Measurements from ENCODE around the gene ACTN1.
A peak's percentile ranks its signal among the peaks of the same experiment; 100 is the strongest.

Gene ACTN1

DNA sequence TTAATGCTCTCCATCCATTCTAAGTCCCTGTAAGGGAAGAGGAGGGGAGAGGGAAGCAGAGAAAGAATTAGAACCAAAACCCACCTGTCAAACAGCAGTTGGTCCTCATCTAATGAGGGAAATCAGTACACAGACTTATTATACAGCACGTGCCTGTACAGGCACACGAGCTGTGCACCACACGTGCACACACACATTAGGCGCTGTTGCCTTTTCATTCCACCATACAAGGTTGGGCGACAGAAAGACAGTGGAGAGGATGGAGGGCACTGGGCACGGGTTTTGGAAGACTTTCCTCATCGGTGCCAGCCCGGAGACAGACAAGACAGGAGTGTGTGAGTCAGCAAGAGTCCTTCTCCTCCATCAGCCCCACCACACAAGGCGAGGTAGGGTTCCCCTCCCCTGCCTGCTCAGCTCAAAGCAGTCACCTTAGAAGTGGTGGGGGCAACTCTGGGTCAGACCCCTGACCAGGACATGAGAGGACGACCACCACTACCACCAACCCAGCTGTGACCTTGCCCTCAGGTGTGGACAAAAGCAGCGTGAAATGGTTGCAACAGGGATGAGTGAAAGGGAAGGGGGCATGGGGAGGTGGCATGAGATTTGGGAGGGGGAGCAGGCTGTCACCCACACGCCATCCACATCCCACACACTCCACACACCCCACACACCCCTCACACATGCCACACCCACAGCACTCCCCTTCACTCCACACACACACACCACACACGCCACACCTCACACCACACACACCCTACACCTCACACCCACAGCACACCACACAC is 80.7 kb downstream of the ACTN1 start:
- peak overlapping the region; percentile 84 for H3K27ac Mint-ChIP-seq
- H3K36me3 Mint-ChIP-seq (ENCODE audit: low read depth) = peaks cover 82% of the 10 kb centered on the region

DNA sequence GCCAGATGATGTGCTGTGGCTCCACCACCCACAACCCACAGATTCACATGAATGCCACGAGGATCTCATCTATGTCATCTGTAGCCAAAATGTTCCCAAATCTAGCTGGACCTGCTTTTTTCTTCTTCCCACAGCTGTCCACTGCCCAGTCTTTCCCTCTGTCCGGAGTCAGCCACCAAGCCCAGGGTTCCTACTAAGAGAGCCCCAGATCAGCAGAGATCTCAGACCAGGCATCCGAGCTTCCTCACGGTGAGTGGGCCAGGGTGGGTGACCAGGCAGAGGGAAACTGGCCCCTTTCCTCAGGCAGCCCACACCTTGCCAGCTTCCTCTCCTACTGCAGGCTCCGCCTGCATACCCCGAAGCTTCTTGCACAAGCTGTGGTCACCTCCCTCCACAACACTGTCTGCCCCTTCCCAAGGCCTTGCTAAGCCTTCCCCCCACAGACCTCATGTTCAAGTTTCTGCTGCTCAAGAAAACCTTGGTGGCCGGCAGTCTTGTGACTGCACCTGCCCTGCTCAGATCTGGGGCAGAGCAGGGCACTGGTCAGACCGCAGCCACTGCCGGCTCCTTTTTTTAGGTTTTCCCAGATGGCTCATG is 81.4 kb downstream of the ACTN1 start:
- H3K36me3 Mint-ChIP-seq (ENCODE audit: low read depth) = peaks cover 82% of the 10 kb centered on the region
- H3K4me3 Mint-ChIP-seq = no peak overlapping the region
- H3K9me3 Mint-ChIP-seq = no peaks in the 10 kb centered on the region
- peaks cover 32% of the 10 kb centered on the region for H3K4me1 Mint-ChIP-seq (ENCODE audit: low read depth)
- peak overlapping the region; percentile 84 for H3K27ac Mint-ChIP-seq
- DNase-seq = no peak
- no peaks in the 10 kb centered on the region for H3K27me3 Mint-ChIP-seq

More for the DNA sequence above, 80.7 kb downstream of the ACTN1 start:
- no peaks in the 10 kb centered on the region for H3K9me3 Mint-ChIP-seq
- no peak for DNase-seq
- H3K4me3 Mint-ChIP-seq = no peak overlapping the region
- H3K4me1 Mint-ChIP-seq (ENCODE audit: low read depth) = peaks cover 32% of the 10 kb centered on the region
- H3K27me3 Mint-ChIP-seq = no peaks in the 10 kb centered on the region

DNA sequence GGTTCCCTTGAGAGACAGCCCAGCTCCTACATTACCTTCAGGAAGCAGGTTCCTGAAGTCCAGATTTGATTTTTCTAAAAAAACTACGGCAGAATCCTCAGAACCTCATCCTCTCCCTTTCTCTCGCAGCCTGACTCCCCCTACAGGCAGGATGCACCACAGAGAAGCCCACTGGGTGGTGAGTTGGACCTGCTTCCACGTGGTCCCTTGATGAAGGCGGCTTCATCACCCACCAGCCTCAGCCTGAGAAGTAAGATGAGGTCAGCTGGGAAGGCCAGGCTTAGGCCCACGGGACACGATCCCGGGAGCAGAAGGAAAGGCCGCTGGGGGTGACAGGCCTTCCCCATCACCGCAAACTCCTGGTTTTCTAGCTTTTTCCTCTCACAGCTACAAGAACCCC is 83.0 kb downstream of the ACTN1 start:
- no peak overlapping the region for H3K27ac Mint-ChIP-seq
- no peak overlapping the region for H3K4me3 Mint-ChIP-seq
- DNase-seq = no peak
- H3K36me3 Mint-ChIP-seq (ENCODE audit: low read depth) = peaks cover 81% of the 10 kb centered on the region
- no peaks in the 10 kb centered on the region for H3K9me3 Mint-ChIP-seq
- no peaks in the 10 kb centered on the region for H3K27me3 Mint-ChIP-seq
- peaks cover 32% of the 10 kb centered on the region for H3K4me1 Mint-ChIP-seq (ENCODE audit: low read depth)

DNA sequence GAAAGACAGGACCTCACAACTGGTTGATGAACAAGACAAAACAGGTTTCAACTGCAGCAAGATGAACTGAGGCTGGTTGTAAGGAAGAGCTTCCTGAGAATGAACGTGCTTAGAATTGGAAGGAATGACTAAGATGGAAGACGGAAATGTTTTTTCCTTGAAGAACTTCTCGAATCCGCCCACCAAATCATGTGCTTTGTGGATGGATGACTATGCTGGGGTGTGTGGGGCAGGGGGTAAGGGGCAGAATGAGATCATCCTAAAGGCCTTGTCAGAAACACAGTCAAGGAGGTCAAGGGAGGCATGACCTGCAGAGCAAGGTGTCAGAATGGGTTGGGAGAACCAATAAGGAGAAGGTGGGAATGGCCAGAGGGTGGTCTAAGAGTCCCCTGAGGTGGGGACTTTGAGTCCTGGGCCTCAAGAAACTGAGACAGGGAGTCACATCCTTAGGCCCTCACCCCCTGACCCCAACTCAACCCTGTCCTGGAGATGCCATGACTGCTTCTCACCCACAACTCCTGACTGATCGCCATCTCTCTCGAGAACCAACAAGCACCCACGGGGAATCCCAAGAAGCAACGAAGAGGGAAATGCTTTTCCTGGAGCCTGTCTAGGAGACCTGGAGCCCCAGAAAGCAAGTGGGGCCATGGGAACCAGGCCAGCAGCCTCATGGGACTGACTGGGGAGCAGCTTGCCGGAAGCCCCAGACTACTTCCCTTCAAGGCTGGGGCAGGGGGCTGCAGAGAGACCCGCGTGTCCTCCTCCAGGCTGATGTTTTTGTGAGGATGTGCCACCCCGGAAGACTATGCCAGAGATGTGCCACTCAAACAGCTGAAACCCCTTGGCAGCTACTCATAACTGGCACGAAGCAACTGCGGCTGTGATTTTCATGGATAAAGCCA is 84.0 kb downstream of the ACTN1 start:
- no peaks in the 10 kb centered on the region for H3K9me3 Mint-ChIP-seq
- H3K4me3 Mint-ChIP-seq = no peak overlapping the region
- peak overlapping the region; percentile 72 for H3K27ac Mint-ChIP-seq
- peaks cover 28% of the 10 kb centered on the region for H3K4me1 Mint-ChIP-seq (ENCODE audit: low read depth)
- no peak for DNase-seq
- peaks cover 83% of the 10 kb centered on the region for H3K36me3 Mint-ChIP-seq (ENCODE audit: low read depth)
- no peaks in the 10 kb centered on the region for H3K27me3 Mint-ChIP-seq

DNA sequence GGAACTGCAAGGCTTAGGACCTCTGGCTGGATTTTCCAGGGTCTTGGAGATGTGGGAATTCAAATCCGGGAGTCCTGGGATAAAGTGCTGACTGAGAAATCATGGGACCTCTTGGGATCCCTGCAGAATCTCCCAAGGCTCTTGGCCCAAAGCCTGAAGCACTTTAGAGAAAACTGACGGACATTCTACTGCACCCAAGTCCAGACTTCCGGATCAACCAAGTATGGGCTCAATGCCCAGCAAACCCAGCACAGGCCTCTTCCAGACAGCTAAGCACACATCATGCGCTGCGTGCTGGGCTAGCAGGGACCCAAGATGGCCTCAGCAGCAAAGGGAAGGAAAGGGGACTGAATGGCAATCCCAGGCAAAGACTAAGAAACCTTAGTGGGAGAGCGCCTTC is 85.0 kb downstream of the ACTN1 start:
- H3K27me3 Mint-ChIP-seq = no peaks in the 10 kb centered on the region
- no peaks in the 10 kb centered on the region for H3K9me3 Mint-ChIP-seq

DNA sequence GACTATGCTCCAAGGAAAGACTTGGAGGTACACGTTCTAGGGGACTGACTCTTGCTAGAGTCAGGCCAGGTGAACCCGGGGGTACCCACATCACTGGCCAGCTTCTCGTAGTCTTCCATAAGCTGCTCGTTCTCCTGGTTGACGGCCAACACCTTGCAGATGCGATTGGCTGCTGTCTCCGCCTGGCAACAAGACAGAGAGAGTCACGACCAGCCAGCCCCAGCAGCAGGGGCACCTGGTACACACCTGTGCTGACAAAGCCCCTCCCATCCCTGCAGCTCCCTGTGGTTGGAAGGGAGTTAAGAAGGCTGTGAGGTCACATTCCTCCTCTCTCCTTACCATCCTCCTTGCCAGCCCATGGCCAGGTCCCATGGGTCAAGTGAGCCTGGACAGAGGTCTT is 85.5 kb downstream of the ACTN1 start:
- H3K4me3 Mint-ChIP-seq = no peak overlapping the region
- no peaks in the 10 kb centered on the region for H3K27me3 Mint-ChIP-seq
- peaks cover 90% of the 10 kb centered on the region for H3K36me3 Mint-ChIP-seq (ENCODE audit: low read depth)
- DNase-seq = no peak
- peaks cover 19% of the 10 kb centered on the region for H3K4me1 Mint-ChIP-seq (ENCODE audit: low read depth)
- H3K9me3 Mint-ChIP-seq = no peaks in the 10 kb centered on the region
- H3K27ac Mint-ChIP-seq = no peak overlapping the region

More for the DNA sequence above, 85.0 kb downstream of the ACTN1 start:
- DNase-seq = no peak
- Mint-ChIP-seq H3K36me3 (ENCODE audit: low read depth) (peaks cover 85% of the 10 kb centered on the region), H3K4me1 (ENCODE audit: low read depth) (peaks cover 19% of the 10 kb centered on the region), H3K27ac (peak overlapping the region; percentile 72), H3K4me3 (no peak overlapping the region)

DNA sequence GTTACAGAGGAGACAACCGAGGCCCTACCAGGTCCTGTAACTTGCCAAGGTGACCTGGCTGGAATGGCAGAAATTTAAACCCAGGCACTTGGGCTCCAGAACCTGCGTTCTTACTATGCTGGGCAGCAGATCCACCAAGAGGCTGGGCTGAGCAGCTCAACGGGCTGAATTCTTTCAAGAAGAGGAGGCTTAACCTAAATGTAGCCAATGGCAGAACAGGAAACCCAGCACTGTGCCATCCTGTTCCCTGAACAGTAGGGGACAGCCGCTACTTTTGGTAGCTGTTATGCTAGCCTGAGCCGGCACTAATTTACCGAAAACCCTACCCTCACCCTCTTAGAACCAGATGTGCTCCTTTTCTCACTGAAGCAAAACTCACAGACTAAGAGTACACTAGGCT is 86.1 kb downstream of the ACTN1 start:
- H3K36me3 Mint-ChIP-seq (ENCODE audit: low read depth) = peaks cover 92% of the 10 kb centered on the region
- peak overlapping the region; percentile 36 for H3K27ac Mint-ChIP-seq
- no peaks in the 10 kb centered on the region for H3K27me3 Mint-ChIP-seq
- no peak overlapping the region for H3K4me3 Mint-ChIP-seq
- DNase-seq = no peak
- no peaks in the 10 kb centered on the region for H3K9me3 Mint-ChIP-seq
- peaks cover 15% of the 10 kb centered on the region for H3K4me1 Mint-ChIP-seq (ENCODE audit: low read depth)

DNA sequence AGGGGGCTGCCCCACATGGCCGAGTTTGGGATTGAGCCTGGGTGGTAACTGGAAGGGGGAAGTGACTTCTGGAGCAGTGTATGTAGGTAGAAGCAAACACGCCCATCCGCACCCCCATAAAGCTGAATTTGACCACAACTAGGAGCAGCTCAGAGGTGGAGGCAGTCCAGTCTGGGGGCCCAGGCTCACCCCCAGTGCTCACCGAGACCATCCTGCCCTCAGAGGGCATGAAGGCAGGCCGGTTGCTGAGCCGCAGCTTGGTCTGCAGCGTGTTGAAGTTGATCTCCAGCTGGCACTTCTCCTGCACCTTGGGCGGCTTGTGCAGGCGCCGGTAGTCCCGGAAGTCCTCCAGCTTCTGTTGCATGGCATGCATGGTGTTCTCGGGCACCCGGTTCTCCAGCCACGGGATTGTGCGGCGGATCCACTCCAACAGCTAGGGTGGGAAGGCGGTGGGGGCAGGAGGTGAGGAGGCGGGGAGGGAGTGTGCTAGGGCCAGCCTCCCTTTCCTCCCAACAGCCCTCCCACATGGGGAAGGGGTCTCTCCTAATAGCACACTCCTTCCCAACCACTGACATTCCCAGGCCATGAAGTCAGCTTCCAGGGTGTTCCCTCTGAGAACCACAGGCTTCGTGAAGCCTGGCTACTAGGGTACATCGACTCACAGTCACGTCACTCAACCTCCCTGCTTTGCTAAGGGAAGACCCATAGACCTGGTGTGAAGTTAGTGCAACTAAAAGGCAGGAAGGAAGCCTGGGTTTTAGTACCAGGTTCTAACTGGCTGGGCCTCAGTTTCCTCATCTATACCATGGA is 87.0 kb downstream of the ACTN1 start:
- Mint-ChIP-seq H3K9me3 (no peaks in the 10 kb centered on the region), H3K4me3 (no peak overlapping the region), H3K36me3 (ENCODE audit: low read depth) (peaks cover 93% of the 10 kb centered on the region), H3K27ac (peak overlapping the region; percentile 36), H3K27me3 (no peaks in the 10 kb centered on the region), H3K4me1 (ENCODE audit: low read depth) (peaks cover 9% of the 10 kb centered on the region)
- DNase-seq = no peak

DNA sequence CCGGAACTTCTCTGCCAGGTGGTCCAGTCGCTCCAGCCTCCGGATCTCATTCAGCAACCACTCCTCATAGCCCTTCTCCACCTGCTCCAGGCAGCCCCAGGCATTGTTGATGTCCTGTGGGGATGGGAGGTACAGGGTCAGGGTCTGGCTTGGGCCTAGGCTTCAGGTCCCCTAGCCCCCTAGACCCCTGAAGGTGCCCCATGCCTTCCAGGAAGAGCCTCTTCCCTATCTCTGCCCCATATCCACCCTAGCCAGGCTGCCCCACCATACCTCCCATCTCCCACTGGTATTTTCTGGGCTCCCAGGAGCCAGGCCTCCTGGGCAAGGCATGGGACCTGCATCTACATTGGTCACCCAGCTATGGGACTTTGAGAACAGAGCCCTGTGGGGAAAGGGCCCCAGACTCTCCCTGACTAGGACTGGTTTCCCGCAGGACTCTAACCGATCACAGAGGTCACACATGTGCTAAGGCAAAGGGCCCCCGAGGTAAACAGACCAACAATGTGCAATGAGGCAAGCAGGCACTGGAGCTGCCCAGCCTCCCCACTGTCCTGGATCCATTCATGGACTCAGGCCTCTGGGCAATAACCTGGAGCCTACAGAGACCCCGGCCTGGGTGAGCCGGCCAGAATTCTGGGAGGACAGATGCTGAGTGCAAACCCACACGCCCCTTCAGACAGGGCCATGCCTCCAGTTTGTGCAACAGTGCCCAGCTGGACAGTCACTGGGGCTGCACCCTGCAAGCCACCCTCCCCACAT is 88.8 kb downstream of the ACTN1 start:
- peaks cover 92% of the 10 kb centered on the region for H3K36me3 Mint-ChIP-seq (ENCODE audit: low read depth)
- no peak for DNase-seq
- no peaks in the 10 kb centered on the region for H3K9me3 Mint-ChIP-seq
- H3K27me3 Mint-ChIP-seq = no peaks in the 10 kb centered on the region
- H3K4me3 Mint-ChIP-seq = no peak overlapping the region
- H3K27ac Mint-ChIP-seq = peak overlapping the region; percentile 37
- peaks cover 9% of the 10 kb centered on the region for H3K4me1 Mint-ChIP-seq (ENCODE audit: low read depth)

DNA sequence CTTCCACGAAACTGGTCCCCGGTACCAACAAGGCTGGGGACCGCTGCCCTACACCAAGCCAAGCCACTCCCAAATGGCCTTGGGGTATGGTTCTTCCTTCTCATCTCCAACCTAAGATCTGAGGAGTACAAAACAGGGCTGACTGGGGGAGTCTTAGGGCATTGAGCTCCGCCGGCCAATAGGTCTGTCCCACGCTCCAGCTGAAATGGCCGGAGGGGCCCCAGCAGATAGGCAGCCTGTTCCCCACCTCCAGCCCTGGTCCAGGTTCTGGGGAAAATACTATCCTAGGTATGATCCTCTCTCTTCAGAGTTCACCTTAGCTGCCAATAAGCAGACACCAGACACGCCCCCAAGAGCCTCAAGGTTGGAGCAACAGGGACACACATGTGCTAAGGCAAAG is 90.2 kb downstream of the ACTN1 start:
- no peaks in the 10 kb centered on the region for H3K9me3 Mint-ChIP-seq
- H3K27ac Mint-ChIP-seq = no peak overlapping the region
- no peak for DNase-seq
- no peaks in the 10 kb centered on the region for H3K27me3 Mint-ChIP-seq
- no peak overlapping the region for H3K4me3 Mint-ChIP-seq
- H3K36me3 Mint-ChIP-seq (ENCODE audit: low read depth) = peaks cover 91% of the 10 kb centered on the region
- no peaks in the 10 kb centered on the region for H3K4me1 Mint-ChIP-seq (ENCODE audit: low read depth)

DNA sequence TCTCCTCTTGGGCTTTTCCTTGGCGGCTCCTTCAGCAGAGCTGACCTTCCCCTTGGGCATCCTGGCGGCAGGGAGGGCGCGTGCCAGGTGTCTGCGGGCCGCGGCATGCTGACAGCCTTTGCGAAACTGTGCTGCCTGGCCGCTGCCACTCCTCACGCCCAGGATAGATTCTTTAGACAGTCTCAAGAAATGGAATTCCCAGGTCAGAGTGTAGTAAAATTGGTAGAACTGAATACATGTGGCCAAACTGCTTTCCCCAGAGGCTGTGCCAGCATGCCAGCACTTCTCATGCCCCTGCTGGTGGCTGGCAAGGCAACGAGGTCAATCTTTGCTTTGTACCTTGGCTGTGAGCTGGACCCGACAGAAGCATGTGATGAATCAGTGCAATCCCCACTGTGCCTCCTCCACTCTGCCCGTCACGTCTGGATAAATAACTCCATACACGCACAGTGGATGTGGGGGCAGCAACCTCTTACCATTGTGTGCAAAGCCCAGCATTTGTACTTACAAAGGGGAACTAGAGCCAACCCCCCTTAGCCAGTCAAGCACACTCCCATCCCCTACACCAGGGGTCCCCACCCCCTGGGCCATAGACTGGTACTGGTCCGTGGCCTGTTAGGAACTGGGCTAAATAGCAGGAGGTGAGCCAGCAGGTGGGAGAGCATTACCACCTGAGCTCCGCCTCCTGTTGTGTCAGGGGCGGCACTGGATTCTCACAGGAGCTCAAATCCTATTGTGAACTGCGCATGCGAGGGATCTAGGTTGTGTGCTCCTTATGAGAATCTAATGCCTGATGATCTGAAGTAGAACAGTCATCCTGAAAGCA is 90.9 kb downstream of the ACTN1 start:
- Mint-ChIP-seq H3K36me3 (ENCODE audit: low read depth) (peaks cover 90% of the 10 kb centered on the region), H3K9me3 (no peaks in the 10 kb centered on the region), H3K4me3 (no peak overlapping the region), H3K27me3 (no peaks in the 10 kb centered on the region), H3K27ac (no peak overlapping the region), H3K4me1 (ENCODE audit: low read depth) (no peaks in the 10 kb centered on the region)
- no peak for DNase-seq

DNA sequence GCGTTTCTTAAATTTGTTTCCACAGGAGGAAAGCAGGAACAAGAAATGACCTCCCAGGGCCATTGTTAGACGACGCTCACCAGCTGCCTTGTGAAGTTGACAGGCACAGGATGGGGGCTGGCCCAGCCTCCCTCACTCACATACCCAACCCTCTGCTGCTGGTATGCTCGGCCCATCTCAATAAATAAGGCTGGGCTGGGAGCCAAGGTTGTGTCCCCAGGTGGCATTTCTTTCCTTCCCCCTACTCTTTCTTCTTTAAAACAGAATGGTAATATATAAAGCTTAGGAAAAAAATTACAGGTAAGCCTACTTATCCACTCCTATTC is 93.0 kb downstream of the ACTN1 start:
- Mint-ChIP-seq H3K9me3 (no peaks in the 10 kb centered on the region), H3K27me3 (no peaks in the 10 kb centered on the region), H3K4me3 (no peak overlapping the region), H3K36me3 (ENCODE audit: low read depth) (peaks cover 92% of the 10 kb centered on the region), H3K4me1 (ENCODE audit: low read depth) (no peaks in the 10 kb centered on the region), H3K27ac (no peak overlapping the region)
- no peak for DNase-seq
